Activated CD8-positive, alpha-beta memory T cell treated with anti-CD3 and anti-CD28 coated beads for 24 hours (primary cell): ENCODE data around the gene PDE4B.
"Not testable (repeated sequence)": the region's sequence is repeated elsewhere in the genome, so short reads cannot be mapped to it uniquely, and the experiment has no call there.

Source experiments
- DNase-seq: peaks from one replicate; pipeline ENCODE4 v3.0.0-alpha.2; 2020

The PDE4B gene

GRCh38 chr1:66069976-66070876 is 277.5 kb downstream of the PDE4B start:
- no peak for DNase-seq

- DNase-seq: no peak
Observed at GRCh38 chr1:66073388-66073787, 280.7 kb downstream of the PDE4B start.

GRCh38 chr1:66074147-66074546 is 281.5 kb downstream of the PDE4B start:
- DNase-seq: no peak

- no peak for DNase-seq
Observed at GRCh38 chr1:66078412-66078811, 285.7 kb downstream of the PDE4B start.

- DNase-seq: no peak
Observed at GRCh38 chr1:66083003-66083402, 290.3 kb downstream of the PDE4B start.

GRCh38 chr1:66084442-66084841 is 291.7 kb downstream of the PDE4B start:
- DNase-seq: no peak

- no peak for DNase-seq
Observed at GRCh38 chr1:66085600-66085999, 292.9 kb downstream of the PDE4B start.

- DNase-seq: no peak
Observed at GRCh38 chr1:66088787-66089186, 296.1 kb downstream of the PDE4B start.

GRCh38 chr1:66090859-66091457 is 298.3 kb downstream of the PDE4B start:
- DNase-seq: no peak

- DNase-seq: no peak
Observed at GRCh38 chr1:66095190-66095589, 302.5 kb downstream of the PDE4B start.

GRCh38 chr1:66100959-66101358 is 308.3 kb downstream of the PDE4B start:
- DNase-seq: not testable (repeated sequence)

GRCh38 chr1:66104076-66104475 is 311.4 kb downstream of the PDE4B start:
- DNase-seq: not testable (repeated sequence)

- DNase-seq: no peak
Observed at GRCh38 chr1:66108624-66109023, 315.9 kb downstream of the PDE4B start.

- DNase-seq: no peak
Observed at GRCh38 chr1:66112744-66113400, 320.2 kb downstream of the PDE4B start.

- no peak for DNase-seq
Observed at GRCh38 chr1:66119148-66119547, 326.5 kb downstream of the PDE4B start.

- DNase-seq: no peak
Observed at GRCh38 chr1:66124670-66125069, 332.0 kb downstream of the PDE4B start.

GRCh38 chr1:66128641-66129040 is 335.9 kb downstream of the PDE4B start:
- not testable (repeated sequence) for DNase-seq

GRCh38 chr1:66132324-66132723 is 339.6 kb downstream of the PDE4B start:
- no peak for DNase-seq

- no peak for DNase-seq
Observed at GRCh38 chr1:66134004-66134403, 341.3 kb downstream of the PDE4B start.

GRCh38 chr1:66135161-66135560 is 342.5 kb downstream of the PDE4B start:
- DNase-seq: no peak

GRCh38 chr1:66136423-66136822 is 343.7 kb downstream of the PDE4B start:
- DNase-seq: not testable (repeated sequence)

- DNase-seq: no peak
Observed at GRCh38 chr1:66137235-66137634, 344.5 kb downstream of the PDE4B start.

- DNase-seq: no peak
Observed at GRCh38 chr1:66138613-66139012, 345.9 kb downstream of the PDE4B start.

GRCh38 chr1:66140072-66140471 is 347.4 kb downstream of the PDE4B start:
- no peak for DNase-seq
